Measurements from ENCODE around the gene HIGD1A.

HIGD1A gene

DNA sequence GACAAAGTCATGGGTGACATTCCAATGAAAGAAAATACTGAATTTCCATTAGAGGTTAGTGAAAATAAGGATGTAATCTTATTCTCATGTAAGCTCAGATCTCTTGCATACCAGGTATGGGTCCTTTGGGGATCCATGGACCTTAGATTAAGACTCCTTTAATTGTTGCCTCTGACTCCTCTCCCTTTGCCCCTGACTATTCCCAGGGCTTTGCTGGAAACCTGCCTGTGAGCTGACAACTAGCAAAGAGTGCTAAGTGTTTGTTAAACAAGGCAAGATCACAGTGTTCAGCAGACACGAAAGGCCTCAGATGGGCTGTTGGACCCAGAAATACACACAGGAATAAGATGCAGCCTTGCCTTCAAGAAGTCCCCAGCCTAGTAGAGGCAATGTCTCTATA is 37.0 kb upstream of the HIGD1A start:
- no peak for DNase-seq (ENCODE audit: low spot score)
- in situ Hi-C loops (cut with MboI; ENCODE audit: low pct_unique_long_range_greater_than_20kb, low sequenced_read_pairs, unreplicated experiment) = no loop called here

DNA sequence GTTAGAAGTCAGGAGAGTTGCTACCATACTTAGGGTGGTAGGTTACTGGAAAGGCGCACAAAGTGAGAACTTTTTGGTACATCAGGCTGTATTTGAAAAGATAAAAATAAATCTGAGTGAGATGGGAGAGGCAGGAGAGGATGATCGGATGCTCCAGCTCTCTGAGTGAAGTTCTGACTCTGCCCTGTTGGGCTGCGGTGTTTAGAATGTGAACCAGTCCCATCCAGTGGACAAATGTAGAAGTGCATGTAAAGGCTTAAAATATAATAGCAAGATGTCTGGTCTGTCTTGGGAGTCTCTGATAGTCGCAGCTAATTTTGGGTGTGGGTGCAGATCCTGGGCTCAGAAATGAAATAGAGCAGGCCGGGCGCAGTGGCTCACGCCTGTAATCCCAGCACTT is 35.3 kb upstream of the HIGD1A start:
- peak; percentile 56 for DNase-seq (ENCODE audit: low spot score)
- TF ChIP-seq, protein P1, sequence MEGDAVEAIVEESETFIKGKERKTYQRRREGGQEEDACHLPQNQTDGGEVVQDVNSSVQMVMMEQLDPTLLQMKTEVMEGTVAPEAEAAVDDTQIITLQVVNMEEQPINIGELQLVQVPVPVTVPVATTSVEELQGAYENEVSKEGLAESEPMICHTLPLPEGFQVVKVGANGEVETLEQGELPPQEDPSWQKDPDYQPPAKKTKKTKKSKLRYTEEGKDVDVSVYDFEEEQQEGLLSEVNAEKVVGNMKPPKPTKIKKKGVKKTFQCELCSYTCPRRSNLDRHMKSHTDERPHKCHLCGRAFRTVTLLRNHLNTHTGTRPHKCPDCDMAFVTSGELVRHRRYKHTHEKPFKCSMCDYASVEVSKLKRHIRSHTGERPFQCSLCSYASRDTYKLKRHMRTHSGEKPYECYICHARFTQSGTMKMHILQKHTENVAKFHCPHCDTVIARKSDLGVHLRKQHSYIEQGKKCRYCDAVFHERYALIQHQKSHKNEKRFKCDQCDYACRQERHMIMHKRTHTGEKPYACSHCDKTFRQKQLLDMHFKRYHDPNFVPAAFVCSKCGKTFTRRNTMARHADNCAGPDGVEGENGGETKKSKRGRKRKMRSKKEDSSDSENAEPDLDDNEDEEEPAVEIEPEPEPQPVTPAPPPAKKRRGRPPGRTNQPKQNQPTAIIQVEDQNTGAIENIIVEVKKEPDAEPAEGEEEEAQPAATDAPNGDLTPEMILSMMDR (IDR thresholded peaks at IDR 0.05; ENCODE audit: extremely low read depth, insufficient read depth, missing control alignments) = peak; percentile 67
- in situ Hi-C loops (cut with MboI; ENCODE audit: low pct_unique_long_range_greater_than_20kb, low sequenced_read_pairs, unreplicated experiment) = no loop called here

More for the DNA sequence above, 37.0 kb upstream of the HIGD1A start:
- TF ChIP-seq, protein P1 (IDR thresholded peaks at IDR 0.05; ENCODE audit: extremely low read depth, insufficient read depth, missing control alignments) = no peak

DNA sequence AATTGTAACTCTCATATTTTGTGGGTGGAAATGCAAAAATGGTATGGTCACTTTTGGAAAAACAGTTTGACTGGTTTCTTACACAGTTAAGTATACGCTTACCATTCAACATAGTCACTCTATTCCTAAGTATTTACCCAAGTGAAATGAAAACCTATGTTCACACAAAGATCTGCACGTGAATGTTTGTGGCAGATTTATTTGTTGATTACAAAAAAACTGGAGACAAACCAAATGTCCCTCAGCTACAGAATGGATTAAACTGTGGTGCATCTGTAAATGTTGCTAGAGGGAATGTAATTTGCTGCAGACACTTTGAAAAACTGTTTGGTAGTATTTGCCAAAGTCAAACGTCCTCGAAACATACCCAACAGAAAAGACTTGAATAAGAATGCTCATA is 34.3 kb upstream of the HIGD1A start:
- in situ Hi-C loops (cut with MboI; ENCODE audit: low pct_unique_long_range_greater_than_20kb, low sequenced_read_pairs, unreplicated experiment) = no loop called here
- TF ChIP-seq, protein P1 (IDR thresholded peaks at IDR 0.05; ENCODE audit: extremely low read depth, insufficient read depth, missing control alignments) = no peak
- no peak for DNase-seq (ENCODE audit: low spot score)

DNA sequence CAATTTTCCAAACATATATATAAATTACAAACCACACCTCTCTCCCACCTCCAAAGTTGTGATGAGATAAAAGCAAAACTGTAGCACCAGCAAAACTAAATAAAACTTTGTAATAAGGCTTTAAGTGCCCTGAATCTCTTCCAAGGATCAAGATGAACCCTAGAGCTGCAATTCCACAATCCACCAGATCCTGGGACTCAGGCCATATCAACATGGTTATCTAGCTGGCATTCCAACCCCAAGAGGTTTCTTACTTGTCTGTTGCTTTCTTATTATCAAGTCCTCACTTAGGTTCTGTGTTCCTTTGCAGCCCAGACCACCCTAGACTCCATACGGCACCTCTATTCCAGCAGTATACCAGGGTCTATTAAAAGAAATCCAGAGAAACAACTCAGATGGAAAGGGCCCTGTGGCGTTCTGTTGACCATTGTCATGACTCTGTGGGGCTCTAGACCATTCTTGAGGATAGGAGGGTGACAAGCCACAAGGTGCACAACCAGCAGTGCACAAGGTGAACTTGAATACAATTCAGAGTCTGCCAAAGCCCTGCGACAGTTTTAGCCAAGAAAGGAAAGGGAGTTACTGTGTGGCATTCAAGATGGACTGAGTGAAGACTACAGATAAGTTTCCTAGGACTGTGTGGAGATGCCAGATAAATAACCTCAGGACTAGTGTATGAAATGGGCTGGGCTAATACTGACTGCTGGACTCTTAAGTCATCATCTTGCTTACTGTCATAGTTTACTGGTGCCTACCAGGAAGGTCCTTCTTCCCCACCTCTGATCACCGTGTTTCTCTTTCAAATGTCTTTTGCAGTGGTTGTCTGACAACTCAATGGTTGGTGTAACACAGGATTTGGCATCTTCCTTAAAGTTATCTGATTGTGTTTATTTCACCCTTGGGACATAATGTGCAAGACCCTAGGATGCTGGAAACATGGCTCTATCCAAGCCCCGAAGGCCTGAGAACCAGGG is 32.1 kb upstream of the HIGD1A start:
- in situ Hi-C loops (cut with MboI; ENCODE audit: low pct_unique_long_range_greater_than_20kb, low sequenced_read_pairs, unreplicated experiment) = no loop called here
- TF ChIP-seq, protein P1 (IDR thresholded peaks at IDR 0.05; ENCODE audit: extremely low read depth, insufficient read depth, missing control alignments) = no peak
- no peak for DNase-seq (ENCODE audit: low spot score)

DNA sequence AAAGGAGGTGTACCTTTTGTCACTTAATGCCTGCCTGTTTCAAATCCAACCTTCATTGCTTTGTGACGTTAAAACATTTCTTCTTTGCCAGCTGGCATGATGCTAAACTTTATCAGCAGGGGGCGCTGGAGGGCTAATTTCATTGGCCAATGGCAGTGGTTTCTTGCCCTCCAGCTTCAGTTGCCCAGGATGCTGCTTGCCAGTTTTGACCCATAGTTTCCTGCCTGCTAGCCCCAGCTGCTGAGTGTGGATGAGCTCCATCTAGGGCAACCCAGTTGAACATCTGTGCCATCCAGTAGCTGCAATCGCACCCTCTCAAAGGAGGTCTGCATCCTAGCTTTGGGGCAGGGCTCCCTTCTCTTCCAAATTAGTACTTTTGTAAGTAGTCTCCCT is 27.0 kb upstream of the HIGD1A start:
- TF ChIP-seq, protein P1 (IDR thresholded peaks at IDR 0.05; ENCODE audit: extremely low read depth, insufficient read depth, missing control alignments) = peak; percentile 81
- DNase-seq (ENCODE audit: low spot score) = peak; percentile 56
- in situ Hi-C loops (cut with MboI; ENCODE audit: low pct_unique_long_range_greater_than_20kb, low sequenced_read_pairs, unreplicated experiment) = no loop called here

DNA sequence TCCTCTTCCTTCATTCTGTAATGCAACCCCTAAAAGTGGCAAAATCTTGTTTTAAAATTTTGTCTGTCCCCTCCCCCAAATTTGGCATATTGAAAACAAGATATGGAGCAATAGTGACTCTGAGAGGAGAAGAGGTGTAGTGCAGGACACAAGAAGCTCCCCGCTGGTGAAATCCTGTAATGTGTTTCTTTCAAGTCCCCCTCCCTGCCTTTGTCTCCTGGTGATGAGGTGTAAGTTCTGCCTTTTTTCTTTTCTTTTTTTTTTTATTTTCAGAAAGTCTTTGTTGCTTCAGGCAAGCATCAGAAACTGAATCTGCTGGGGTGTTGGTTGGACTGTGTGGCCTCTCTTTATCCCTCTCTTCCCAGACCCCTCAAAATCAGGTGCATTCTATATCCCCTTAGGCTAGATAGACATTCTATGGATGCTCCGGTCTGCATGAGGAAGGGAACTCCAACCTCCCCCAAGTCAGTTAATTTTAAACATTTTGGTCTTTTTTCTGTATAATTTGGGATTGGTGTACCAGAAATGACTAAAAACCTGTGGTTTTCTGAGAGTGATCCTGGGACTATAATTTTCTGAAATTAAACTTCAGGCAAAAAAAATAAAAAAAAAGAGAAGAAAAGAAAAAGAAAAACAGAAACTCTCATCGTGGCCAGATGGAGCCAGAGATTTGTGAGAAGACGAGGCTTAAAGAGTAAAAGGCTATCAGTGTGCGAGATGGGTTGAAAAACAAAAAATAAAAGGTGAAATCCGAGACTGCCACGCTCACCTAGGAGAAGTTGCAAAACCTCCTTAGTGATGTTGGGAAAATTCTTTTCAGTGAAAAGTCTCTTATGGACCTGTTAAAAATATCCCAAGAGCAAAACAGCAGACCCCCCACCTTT is 26.4 kb upstream of the HIGD1A start:
- TF ChIP-seq, protein P1 (IDR thresholded peaks at IDR 0.05; ENCODE audit: extremely low read depth, insufficient read depth, missing control alignments) = peak; percentile 37
- DNase-seq (ENCODE audit: low spot score) = no peak
- in situ Hi-C loops (cut with MboI; ENCODE audit: low pct_unique_long_range_greater_than_20kb, low sequenced_read_pairs, unreplicated experiment) = no loop called here

All from GM13977 (cell line).